AG04450 (cell line): Measurements from ENCODE around the gene ELAPOR2. TPM values are rescaled to one million over a fixed set of nuclear protein-coding genes. Genes with fewer than 3 reads are reported as not detected.
"Not testable (repeated sequence)": the region's sequence is repeated elsewhere in the genome, so short reads cannot be mapped to it uniquely, and the experiment has no call there.

ENCODE experiments used
- CTCF ChIA-PET: fragments of 300-600, 350-600 bp; formaldehyde crosslinking; extraction: SDS; loops from one replicate; lab custom pipeline; 2022; ENCODE audit warnings: antibody characterized with exemption, inconsistent platforms; lab: Charles Lee
- POLR2A ChIA-PET: fragments of 350-600 bp; formaldehyde crosslinking; extraction: SDS; loops from one replicate; lab custom pipeline; 2021; ENCODE audit warnings: antibody characterized with exemption, inconsistent platforms; lab: Yijun Ruan, JAX
- DNase-seq: peaks from one replicate; pipeline ENCODE4 v3.0.0-alpha.2; 2011; ENCODE audit warnings: low read depth, low spot score
- H3K27ac ChIP-seq: one replicate; pipeline ENCODE4 v1.5.1; 2012; ENCODE audit warnings: low read depth, low read length, control low read depth
- H3K27me3 ChIP-seq: one replicate; pipeline ENCODE4 v1.6.0; 2012; ENCODE audit warnings: low read length; ENCODE audit not compliant: control insufficient read depth, insufficient read depth
- H3K4me3 ChIP-seq: 2 replicates; pipeline ENCODE4 v1.5.1; 2011; ENCODE audit warnings: mild to moderate bottlenecking, low read depth, low read length, control low read depth
- H3K9me3 ChIP-seq: 2 replicates; pipeline ENCODE4 v1.5.1; 2012; ENCODE audit warnings: low read length; ENCODE audit not compliant: control insufficient read depth, insufficient read depth
- CTCF ChIP-seq: IDR thresholded peaks from 2 replicates; pipeline ENCODE4 v1.5.1; 2011; ENCODE audit warnings: low read depth, low read length, control low read depth, inconsistent platforms
- polyA plus RNA-seq: library from polyadenylated mRNA; depleted of rRNA; stranded (reverse); fragments of >200 nt; gene quantifications from 2 replicates; pipeline ENCODE4 v1.2.3, GENCODE V29; 2011

Gene ELAPOR2
- polyA plus RNA-seq, 1 experiment: 3.9 TPM

- H3K9me3 ChIP-seq: no peaks in the 10 kb centered on the region
- H3K27ac ChIP-seq: no peak overlapping the region
- ChIA-PET CTCF (interaction anchor here (1.3 kb wide), 1 partner anchor 109 kb away, joined by 3 read pairs; no protein-coding TSS in a partner anchor), POLR2A (no interaction called here)
- TF ChIP-seq CTCF: no peak
- DNase-seq: no peak
- peak overlapping the region; percentile 60 for H3K4me3 ChIP-seq
- H3K27me3 ChIP-seq: peaks cover 8% of the 10 kb centered on the region
These were observed 520 bp downstream of the ELAPOR2 start for GRCh38 chr7:87058744-87059524.

GRCh38 chr7:87057210-87057609, 2.2 kb downstream of the ELAPOR2 start:
- H3K27ac ChIP-seq: no peak overlapping the region
- no peak for TF ChIP-seq CTCF
- ChIA-PET CTCF (no interaction called here), POLR2A (no interaction called here)
- peaks cover 8% of the 10 kb centered on the region for H3K27me3 ChIP-seq
- no peaks in the 10 kb centered on the region for H3K9me3 ChIP-seq
- H3K4me3 ChIP-seq: no peak overlapping the region
- no peak for DNase-seq

- ChIA-PET POLR2A (no interaction called here), CTCF (no interaction called here)
- Histone ChIP-seq H3K9me3 (no peaks in the 10 kb centered on the region), H3K4me3 (no peak overlapping the region), H3K27ac (no peak overlapping the region), H3K27me3 (peaks cover 8% of the 10 kb centered on the region)
- no peak for DNase-seq
- no peak for TF ChIP-seq CTCF
These were observed 3.1 kb downstream of the ELAPOR2 start for GRCh38 chr7:87056346-87056745.

GRCh38 chr7:87048839-87049238, 10.6 kb downstream of the ELAPOR2 start:
- CTCF ChIA-PET: no interaction called here
- H3K9me3 ChIP-seq: no peaks in the 10 kb centered on the region
- POLR2A ChIA-PET: no interaction called here
- no peak overlapping the region for H3K4me3 ChIP-seq
- TF ChIP-seq CTCF: no peak
- no peak overlapping the region for H3K27ac ChIP-seq
- no peak for DNase-seq
- no peaks in the 10 kb centered on the region for H3K27me3 ChIP-seq

GRCh38 chr7:87046456-87046855, 13.0 kb downstream of the ELAPOR2 start:
- no peak for DNase-seq
- TF ChIP-seq CTCF: no peak
- CTCF ChIA-PET: no interaction called here

GRCh38 chr7:87044713-87045112, 14.7 kb downstream of the ELAPOR2 start:
- H3K27ac ChIP-seq, H3K4me3 ChIP-seq, POLR2A ChIA-PET, DNase-seq, CTCF ChIA-PET, H3K27me3 ChIP-seq, H3K9me3 ChIP-seq: not testable (repeated sequence)

More at GRCh38 chr7:87046456-87046855, 13.0 kb downstream of the ELAPOR2 start:
- no peak overlapping the region for H3K27ac ChIP-seq
- POLR2A ChIA-PET: no interaction called here
- H3K27me3 ChIP-seq: no peaks in the 10 kb centered on the region
- no peaks in the 10 kb centered on the region for H3K9me3 ChIP-seq
- no peak overlapping the region for H3K4me3 ChIP-seq

GRCh38 chr7:87041586-87041985, 17.9 kb downstream of the ELAPOR2 start:
- CTCF ChIA-PET, H3K9me3 ChIP-seq, POLR2A ChIA-PET, H3K27me3 ChIP-seq, H3K4me3 ChIP-seq, H3K27ac ChIP-seq, DNase-seq: not testable (repeated sequence)
